ENCODE results near the gene RNASE1. TPM values are rescaled to one million over a fixed set of nuclear protein-coding genes. Genes with fewer than 3 reads are reported as not detected.

RNASE1 gene
- polyA plus RNA-seq, 1 donor from 2014 or later: not detected

GRCh38 chr14:20751963-20752562 lies 50.6 kb downstream of the RNASE1 start:
- Histone ChIP-seq H3K9ac (ENCODE audit: low read length) (no peak overlapping the region), H3K36me3 (ENCODE audit: insufficient read depth, low read length) (no peaks in the 10 kb centered on the region), H3F3A (ENCODE audit: insufficient read depth, low read length, poor library complexity, severe bottlenecking) (no peaks in the 10 kb centered on the region), H3K79me2 (replicated peaks; ENCODE audit: insufficient read depth, low read length) (no peaks in the 10 kb centered on the region), H3K4me3 (ENCODE audit: low read length) (no peak overlapping the region), H3K27ac (ENCODE audit: low read length) (no peak overlapping the region), H4K20me1 (ENCODE audit: insufficient read depth) (no peaks in the 10 kb centered on the region), H3K9me2 (ENCODE audit: insufficient read depth, low read length) (no peaks in the 10 kb centered on the region), H3K4me2 (ENCODE audit: low read length) (no peak overlapping the region), H2AFZ (ENCODE audit: low read depth, low read length) (no peak overlapping the region), H3K9me3 (ENCODE audit: low read length) (no peaks in the 10 kb centered on the region), H3K27me3 (ENCODE audit: insufficient read depth, low read depth, low read length) (no peaks in the 10 kb centered on the region)
- no peak for TF ChIP-seq EP300 (conservative IDR thresholded peaks at IDR 0.05; ENCODE audit: poor library complexity, severe bottlenecking)
- no peak for TF ChIP-seq MXI1 (conservative IDR thresholded peaks at IDR 0.05; ENCODE audit: poor library complexity, severe bottlenecking)

Other genes with a start within 250 kb of the RNASE1 start
- gene RNASE9, start 241.8 kb downstream of the RNASE1 start, polyA plus RNA-seq: not detected in 2 replicates
- not detected in 2 replicates for gene RNASE11, start 214.8 kb downstream of the RNASE1 start, polyA plus RNA-seq
- gene RNASE12, start 211.5 kb downstream of the RNASE1 start, polyA plus RNA-seq: not detected in 2 replicates
- not detected in 2 replicates for gene OR6S1, start 161.2 kb downstream of the RNASE1 start, polyA plus RNA-seq
- gene RNASE4, start 118.3 kb downstream of the RNASE1 start, polyA plus RNA-seq: 1.1 TPM in 1 of 2 replicates, not detected in the other
- 0.47 TPM in 1 of 2 replicates, not detected in the other for gene ANG, start 114.1 kb downstream of the RNASE1 start, polyA plus RNA-seq
- gene EDDM3A, start 57.0 kb downstream of the RNASE1 start, polyA plus RNA-seq: not detected in 2 replicates
- not detected in 2 replicates for gene EDDM3B, start 34.4 kb downstream of the RNASE1 start, polyA plus RNA-seq
- not detected in 2 replicates for gene RNASE6, start 21.6 kb downstream of the RNASE1 start, polyA plus RNA-seq
- not detected in 2 replicates for gene RNASE3, start 88.5 kb upstream of the RNASE1 start, polyA plus RNA-seq
- 0.68 TPM in 1 of 2 replicates, not detected in the other for gene RNASE2, start 152.6 kb upstream of the RNASE1 start, polyA plus RNA-seq
- gene METTL17, start 187.1 kb upstream of the RNASE1 start, polyA plus RNA-seq: 231 and 281 TPM in 2 replicates
- not detected in 2 replicates for gene SLC39A2, start 196.4 kb upstream of the RNASE1 start, polyA plus RNA-seq
- gene NDRG2, start 222.2 kb upstream of the RNASE1 start, polyA plus RNA-seq: 30.8 and 43.3 TPM in 2 replicates
- gene TPPP2, start 227.4 kb upstream of the RNASE1 start, polyA plus RNA-seq: not detected in 2 replicates
- not detected in 2 replicates for gene RNASE13, start 232.0 kb upstream of the RNASE1 start, polyA plus RNA-seq
- gene RNASE7, start 239.5 kb upstream of the RNASE1 start, polyA plus RNA-seq: not detected in 2 replicates

Measured in neural cell (in vitro differentiated cells).